KOPT-K1 (cell line): Measurements from ENCODE around the gene BLID.

ENCODE experiments used
- H3K27ac ChIP-seq: fragments of 200-600 bp; sonication (generic); 2 replicates; pipeline ENCODE4 v1.5.1; 2016; ENCODE audit warnings: antibody characterized with exemption, mild to moderate bottlenecking, low read depth, low read length; ENCODE audit not compliant: poor library complexity, severe bottlenecking
- H3K36me3 ChIP-seq: fragments of 200-600 bp; sonication (generic); 2 replicates; pipeline ENCODE4 v1.5.1; 2017; ENCODE audit warnings: antibody characterized with exemption, mild to moderate bottlenecking, low read length, moderate library complexity; ENCODE audit not compliant: insufficient read depth
- H3K9me3 ChIP-seq: fragments of 200-600 bp; sonication (generic); 2 replicates; pipeline ENCODE4 v1.5.1; 2017; ENCODE audit warnings: antibody characterized with exemption, low read length, mild to moderate bottlenecking; ENCODE audit not compliant: insufficient read depth, poor library complexity, severe bottlenecking

Gene BLID

DNA sequence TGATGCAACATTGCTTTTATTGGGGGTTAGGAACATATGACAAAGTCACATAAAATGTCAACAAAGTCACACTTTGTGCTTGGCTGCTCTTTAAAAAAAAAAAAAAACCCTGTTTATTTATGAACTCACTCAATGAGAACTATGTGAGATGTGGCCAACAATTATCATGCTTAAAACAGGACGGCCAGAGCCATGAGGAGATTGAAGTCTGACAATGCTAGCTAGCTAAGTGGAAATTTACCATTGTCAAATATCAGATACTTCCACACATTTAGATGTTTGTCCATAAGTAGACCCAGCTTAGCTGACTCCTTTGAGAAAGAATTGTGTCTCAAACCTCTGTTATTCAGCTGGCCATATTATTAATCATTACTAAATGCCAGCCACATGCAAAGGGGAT lies 26.9 kb downstream of the BLID start:
- Histone ChIP-seq H3K36me3 (no peaks in the 10 kb centered on the region), H3K9me3 (no peaks in the 10 kb centered on the region), H3K27ac (no peak overlapping the region)

DNA sequence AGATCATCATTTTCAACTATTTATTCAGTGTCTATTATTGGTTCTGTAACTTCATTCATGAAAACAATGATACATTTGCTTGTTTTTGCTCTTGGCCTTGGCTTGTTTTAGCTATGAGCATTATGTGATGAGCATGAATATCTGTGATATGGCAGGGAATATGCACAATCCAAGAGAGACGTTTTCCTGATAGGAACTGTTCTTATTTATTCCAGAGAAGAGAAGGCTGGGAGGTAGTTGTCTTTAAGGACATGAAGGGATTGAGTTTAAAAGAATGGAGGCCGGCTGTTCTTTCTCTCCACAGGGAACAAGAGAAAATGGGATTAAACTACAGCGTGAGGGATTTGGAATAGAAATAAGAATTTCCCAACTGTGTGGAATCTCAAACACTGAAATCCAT lies 30.3 kb downstream of the BLID start:
- H3K27ac ChIP-seq: no peak overlapping the region
- H3K36me3 ChIP-seq: no peaks in the 10 kb centered on the region
- H3K9me3 ChIP-seq: no peaks in the 10 kb centered on the region

DNA sequence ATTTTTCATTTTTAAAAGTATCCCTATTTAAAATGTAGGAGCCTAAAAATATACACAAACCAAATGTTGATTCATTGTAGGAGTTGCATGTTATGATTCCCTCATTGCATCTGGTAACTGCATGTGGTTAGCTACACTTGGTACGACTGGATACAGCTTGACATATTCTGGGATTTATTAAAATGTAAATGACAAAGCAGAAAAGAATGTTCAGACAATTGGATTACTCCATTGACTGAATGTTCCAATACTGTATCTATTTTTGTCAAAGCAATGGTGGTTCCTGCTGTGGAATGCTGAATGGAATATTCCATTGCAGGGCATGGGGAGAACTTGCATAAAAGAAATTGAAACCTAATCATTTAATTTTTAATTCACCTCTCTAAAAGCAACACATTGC lies 30.8 kb downstream of the BLID start:
- H3K36me3 ChIP-seq: no peaks in the 10 kb centered on the region
- H3K27ac ChIP-seq: no peak overlapping the region
- H3K9me3 ChIP-seq: no peaks in the 10 kb centered on the region

DNA sequence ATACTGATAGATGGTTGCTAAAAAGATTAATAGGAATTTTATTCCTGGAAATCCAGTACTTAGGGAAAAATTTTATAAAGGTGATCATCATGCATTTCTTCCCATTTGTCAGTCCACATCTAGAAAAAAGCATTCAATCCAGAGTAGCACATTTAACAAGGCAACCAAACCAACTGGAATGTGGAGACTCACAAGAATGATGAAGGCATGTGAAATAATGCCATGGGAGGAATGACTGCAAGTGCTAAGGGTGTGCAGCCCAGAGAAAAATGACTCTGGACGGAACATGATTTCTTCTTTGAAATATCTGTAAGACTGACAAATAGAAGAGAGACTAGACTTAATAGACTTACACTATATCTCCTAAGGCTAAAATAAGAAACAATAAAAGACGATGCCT lies 33.8 kb downstream of the BLID start:
- Histone ChIP-seq H3K36me3 (no peaks in the 10 kb centered on the region), H3K27ac (no peak overlapping the region), H3K9me3 (no peaks in the 10 kb centered on the region)

DNA sequence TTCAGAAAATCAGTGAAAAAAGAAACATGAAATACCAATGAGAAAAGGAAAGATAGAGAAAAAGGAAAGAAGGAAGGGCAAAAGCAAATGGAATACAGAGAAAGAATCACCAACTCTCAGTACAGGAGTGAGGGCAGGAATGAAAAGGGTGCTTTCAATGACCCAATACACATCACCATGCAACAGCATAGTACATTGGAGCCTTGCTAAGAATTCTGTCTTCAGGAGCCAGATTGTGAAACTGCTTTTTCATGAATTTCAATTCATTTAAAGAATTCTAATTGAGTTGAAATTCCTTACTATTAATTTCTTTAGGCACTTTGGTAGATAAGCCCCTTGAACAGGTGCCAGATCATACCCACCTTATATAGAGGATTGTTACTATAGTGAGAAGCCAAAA lies 34.9 kb downstream of the BLID start:
- H3K36me3 ChIP-seq: no peaks in the 10 kb centered on the region
- no peak overlapping the region for H3K27ac ChIP-seq
- H3K9me3 ChIP-seq: no peaks in the 10 kb centered on the region

DNA sequence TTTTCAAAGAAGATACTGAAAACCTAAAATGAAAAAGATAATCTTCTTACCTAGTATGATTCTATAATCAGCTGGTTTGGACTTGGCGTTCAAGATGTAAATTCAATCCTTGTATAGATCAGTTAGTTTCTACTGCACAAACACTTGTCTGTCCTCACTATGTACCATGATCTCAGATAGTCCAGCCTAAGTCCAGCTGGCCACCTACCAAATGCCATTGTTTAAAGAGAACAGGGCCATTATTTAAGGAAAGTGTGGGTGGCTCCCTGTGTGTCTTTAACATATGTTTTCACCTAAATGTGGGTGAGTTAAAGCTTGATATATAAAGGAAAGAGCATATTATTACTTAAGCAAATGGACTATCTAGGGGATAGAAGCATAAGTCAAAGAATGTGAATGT lies 38.6 kb downstream of the BLID start:
- Histone ChIP-seq H3K27ac (no peak overlapping the region), H3K36me3 (no peaks in the 10 kb centered on the region), H3K9me3 (no peaks in the 10 kb centered on the region)

DNA sequence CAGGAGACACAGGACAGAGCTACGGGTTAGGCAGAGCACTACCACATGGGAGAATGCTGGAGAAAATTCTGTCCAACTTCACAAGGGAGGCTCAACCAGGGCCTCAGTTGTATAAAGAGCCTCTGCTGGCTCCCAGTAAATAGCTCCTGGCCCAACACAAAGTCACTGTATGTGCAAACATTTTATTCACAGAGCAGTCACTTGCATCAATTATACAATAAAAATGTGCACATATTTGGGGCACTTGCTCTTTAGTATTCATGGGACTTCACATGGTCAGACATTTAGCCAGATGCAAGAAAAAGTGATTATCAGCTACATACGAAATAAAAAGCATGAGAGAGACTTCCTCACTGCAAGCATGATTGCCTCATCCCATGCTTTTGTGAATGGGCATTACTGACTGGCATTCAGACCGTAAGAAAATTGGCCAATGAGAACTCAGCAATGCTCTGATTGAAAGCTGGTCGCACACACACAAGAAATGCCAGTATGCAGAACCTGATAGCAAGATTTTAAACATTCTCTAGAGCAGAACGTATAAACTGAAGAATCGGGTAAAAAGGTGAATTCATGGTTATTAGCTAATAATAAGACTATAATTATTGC lies 39.4 kb downstream of the BLID start:
- H3K27ac ChIP-seq: no peak overlapping the region
- H3K9me3 ChIP-seq: no peaks in the 10 kb centered on the region
- H3K36me3 ChIP-seq: no peaks in the 10 kb centered on the region

DNA sequence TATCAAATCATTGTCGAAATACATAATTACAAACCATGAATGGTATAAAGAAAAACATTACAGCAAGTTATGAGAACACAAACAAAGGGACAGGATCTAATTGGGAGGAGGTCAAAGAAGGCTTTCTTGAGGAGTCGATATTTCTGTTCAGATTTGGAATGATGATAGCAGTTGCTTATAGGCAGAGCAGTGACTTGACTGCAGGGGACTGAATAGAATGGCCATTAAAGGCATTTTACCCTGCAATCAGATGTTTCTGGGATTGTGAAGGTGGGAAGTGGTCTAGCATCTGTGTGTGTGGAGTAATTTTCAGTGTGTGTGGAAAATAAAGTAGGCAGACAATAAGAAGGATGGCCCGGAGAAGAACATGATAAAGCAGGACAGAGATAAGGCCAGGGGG lies 41.0 kb downstream of the BLID start:
- Histone ChIP-seq H3K9me3 (no peaks in the 10 kb centered on the region), H3K27ac (no peak overlapping the region), H3K36me3 (no peaks in the 10 kb centered on the region)

DNA sequence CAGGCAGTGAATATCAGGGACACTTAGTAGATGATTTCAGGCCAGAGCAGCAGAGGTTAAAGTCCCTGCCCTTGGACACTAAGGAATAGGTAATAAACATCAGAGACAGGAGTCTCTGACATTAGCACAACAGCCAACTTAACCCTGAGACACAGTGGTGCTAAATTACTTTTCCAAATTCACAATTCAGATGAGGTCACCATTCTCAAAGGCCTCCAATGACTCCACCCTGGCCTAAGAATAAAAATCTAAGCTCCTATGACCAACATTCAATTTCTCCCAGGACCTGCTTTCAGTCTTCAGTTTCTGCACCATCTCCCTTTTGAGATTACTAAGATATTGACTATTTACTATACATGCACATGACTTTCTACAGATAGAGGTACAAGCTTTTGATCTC lies 42.0 kb downstream of the BLID start:
- Histone ChIP-seq H3K27ac (no peak overlapping the region), H3K36me3 (no peaks in the 10 kb centered on the region), H3K9me3 (no peaks in the 10 kb centered on the region)

DNA sequence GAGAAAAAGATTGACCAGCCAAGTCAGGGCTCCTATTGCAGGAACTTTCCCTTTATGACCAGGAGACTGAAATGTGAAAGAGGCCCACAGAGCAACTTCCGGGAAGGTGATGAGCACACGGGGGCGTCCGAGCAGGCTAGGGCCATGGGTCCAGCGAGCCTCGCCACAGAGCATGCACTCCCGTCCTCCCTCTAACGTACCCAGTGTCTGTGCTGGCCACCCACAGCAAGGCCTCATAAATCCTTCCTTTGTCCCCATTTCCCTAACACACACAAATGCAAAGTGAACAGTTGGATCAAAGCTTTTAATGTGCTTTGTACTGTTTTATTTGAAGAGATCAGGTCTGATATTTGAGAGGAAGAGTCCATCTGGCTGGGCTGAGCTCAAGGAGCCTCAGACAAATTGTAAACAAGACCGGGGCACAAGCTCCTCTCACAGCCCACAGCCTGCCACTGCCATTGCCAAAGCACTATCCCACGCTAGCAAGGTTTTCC lies 44.3 kb downstream of the BLID start:
- Histone ChIP-seq H3K9me3 (no peaks in the 10 kb centered on the region), H3K27ac (no peak overlapping the region), H3K36me3 (no peaks in the 10 kb centered on the region)

DNA sequence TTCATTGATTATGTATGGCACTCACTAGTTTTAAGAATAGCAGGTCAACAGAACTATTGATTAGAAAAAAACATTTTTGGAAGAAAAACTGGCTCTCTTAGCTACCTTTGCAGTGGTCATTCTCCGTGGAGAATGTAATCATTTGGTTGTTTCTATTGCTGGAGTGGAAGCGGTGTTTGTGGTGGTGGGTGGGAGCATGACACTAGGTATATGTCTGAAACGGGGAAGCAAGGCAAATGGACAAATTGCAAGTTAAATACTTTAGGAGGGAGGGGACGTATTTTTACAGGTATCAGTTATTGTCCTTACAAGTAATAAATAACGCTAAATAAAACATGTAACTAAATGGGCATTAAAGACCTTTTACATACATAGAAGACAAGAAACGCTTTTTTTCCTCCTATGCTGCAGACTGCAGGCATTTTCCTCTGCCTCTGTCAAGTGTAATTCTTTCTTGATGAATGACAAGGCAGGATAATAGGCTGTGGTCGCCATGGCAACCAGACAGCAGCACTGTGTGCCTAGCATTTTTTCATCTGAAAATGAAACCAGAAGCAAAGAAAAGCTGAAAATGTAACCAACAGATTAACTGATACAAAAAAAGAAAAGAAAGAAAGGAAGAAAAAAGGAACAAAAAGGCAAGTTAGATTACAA lies 46.2 kb downstream of the BLID start:
- no peak overlapping the region for H3K27ac ChIP-seq
- no peaks in the 10 kb centered on the region for H3K36me3 ChIP-seq
- no peaks in the 10 kb centered on the region for H3K9me3 ChIP-seq

DNA sequence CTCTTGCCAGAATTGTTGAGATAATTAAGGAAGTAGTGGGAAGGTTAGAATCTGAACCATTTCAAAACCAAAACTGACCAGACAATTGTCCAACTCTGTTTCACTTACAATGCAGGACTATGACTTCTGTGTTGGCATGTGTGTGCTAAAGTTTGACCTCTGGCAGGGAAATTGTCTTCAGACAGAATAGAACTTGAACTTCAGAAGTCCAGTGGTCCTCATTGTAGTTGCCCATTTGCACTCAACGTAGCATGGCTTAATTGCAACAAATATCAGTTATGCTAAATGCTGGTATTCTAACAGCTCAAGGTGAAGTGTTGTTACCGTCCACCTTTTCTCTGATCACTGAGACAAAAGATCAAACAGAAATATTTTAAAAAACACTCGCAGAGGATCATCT lies 47.2 kb downstream of the BLID start:
- H3K9me3 ChIP-seq: no peaks in the 10 kb centered on the region
- H3K27ac ChIP-seq: no peak overlapping the region
- no peaks in the 10 kb centered on the region for H3K36me3 ChIP-seq

DNA sequence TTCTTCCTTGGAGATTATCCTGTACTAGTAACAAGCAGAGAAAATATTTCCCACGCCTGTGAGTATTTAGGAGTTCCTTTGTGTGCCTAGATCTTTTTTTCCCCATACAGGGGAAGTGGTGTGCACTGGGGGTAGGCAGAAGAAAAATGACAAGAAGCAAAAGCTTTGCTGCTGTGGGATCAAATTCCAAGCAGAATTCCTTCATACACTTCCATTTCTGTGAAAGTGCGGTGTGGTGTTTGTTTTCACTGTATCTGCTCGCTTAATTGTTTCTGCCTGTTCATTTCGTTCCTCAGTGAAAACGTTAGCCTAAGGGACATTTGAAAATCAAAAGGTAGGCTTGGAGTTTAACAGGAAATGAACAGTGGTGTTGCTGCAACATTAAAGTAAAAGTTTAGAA lies 47.9 kb downstream of the BLID start:
- H3K27ac ChIP-seq: no peak overlapping the region
- H3K9me3 ChIP-seq: no peaks in the 10 kb centered on the region
- H3K36me3 ChIP-seq: no peaks in the 10 kb centered on the region
